GM21619 (cell line): Measurements from ENCODE around the gene MSRB3.
A peak's percentile ranks its signal among the peaks of the same experiment; 100 is the strongest.

ENCODE experiments used
- ATAC-seq: cut with Tn5 transposase; IDR thresholded peaks from one replicate; pipeline ENCODE4 v1.9.1; 2021; ENCODE audit not compliant: unreplicated experiment

Gene MSRB3

GRCh38 chr12:65278576-65279368 is at the start of gene MSRB3:
Gene MSRB3 (plus strand): TSS chr12:65278683. CDS start chr12:65308580, 29,897 bp downstream.
- ATAC-seq = peak; percentile 54

- ATAC-seq = no peak
These were observed 49.0 kb upstream of the MSRB3 start for GRCh38 chr12:65229441-65229840.

GRCh38 chr12:65232476-65233077 is 45.9 kb upstream of the MSRB3 start:
- no peak for ATAC-seq

- no peak for ATAC-seq
These were observed 41.3 kb upstream of the MSRB3 start for GRCh38 chr12:65237153-65237552.

- no peak for ATAC-seq
These were observed 39.9 kb upstream of the MSRB3 start for GRCh38 chr12:65238609-65239008.

- ATAC-seq = no peak
These were observed 29.5 kb upstream of the MSRB3 start for GRCh38 chr12:65248656-65249633.

GRCh38 chr12:65252515-65252914 is 26.0 kb upstream of the MSRB3 start:
- no peak for ATAC-seq

- ATAC-seq = no peak
These were observed 20.5 kb upstream of the MSRB3 start for GRCh38 chr12:65257986-65258385.

GRCh38 chr12:65259501-65259900 is 19.0 kb upstream of the MSRB3 start:
- ATAC-seq = no peak

- no peak for ATAC-seq
These were observed 14.7 kb upstream of the MSRB3 start for GRCh38 chr12:65263777-65264176.

- ATAC-seq = no peak
These were observed 12.1 kb upstream of the MSRB3 start for GRCh38 chr12:65266408-65266807.

- ATAC-seq = no peak
These were observed 8.9 kb upstream of the MSRB3 start for GRCh38 chr12:65269603-65270002.

GRCh38 chr12:65274602-65275272 is 3.7 kb upstream of the MSRB3 start:
- ATAC-seq = no peak

GRCh38 chr12:65275627-65276026 is 2.9 kb upstream of the MSRB3 start:
- no peak for ATAC-seq

GRCh38 chr12:65276916-65277530 is 1.5 kb upstream of the MSRB3 start:
- no peak for ATAC-seq

- ATAC-seq = no peak
These were observed 398 bp upstream of the MSRB3 start for GRCh38 chr12:65277994-65278575.

GRCh38 chr12:65279369-65280112 is 1.1 kb downstream of the MSRB3 start:
- ATAC-seq = peak; percentile 34

- ATAC-seq = no peak
These were observed 1.8 kb downstream of the MSRB3 start for GRCh38 chr12:65280306-65280705.

- no peak for ATAC-seq
These were observed 4.4 kb downstream of the MSRB3 start for GRCh38 chr12:65282840-65283239.
